HG03378 (cell line): Measurements from ENCODE around the gene MAP3K19.
"Not testable (repeated sequence)": the region's sequence is repeated elsewhere in the genome, so short reads cannot be mapped to it uniquely, and the experiment has no call there.

Experiments used
- ATAC-seq: cut with Tn5 transposase; IDR thresholded peaks from one replicate; pipeline ENCODE4 v1.9.1; 2021; ENCODE audit warnings: mild to moderate bottlenecking, moderate library complexity; ENCODE audit not compliant: unreplicated experiment

MAP3K19 gene, protein sequence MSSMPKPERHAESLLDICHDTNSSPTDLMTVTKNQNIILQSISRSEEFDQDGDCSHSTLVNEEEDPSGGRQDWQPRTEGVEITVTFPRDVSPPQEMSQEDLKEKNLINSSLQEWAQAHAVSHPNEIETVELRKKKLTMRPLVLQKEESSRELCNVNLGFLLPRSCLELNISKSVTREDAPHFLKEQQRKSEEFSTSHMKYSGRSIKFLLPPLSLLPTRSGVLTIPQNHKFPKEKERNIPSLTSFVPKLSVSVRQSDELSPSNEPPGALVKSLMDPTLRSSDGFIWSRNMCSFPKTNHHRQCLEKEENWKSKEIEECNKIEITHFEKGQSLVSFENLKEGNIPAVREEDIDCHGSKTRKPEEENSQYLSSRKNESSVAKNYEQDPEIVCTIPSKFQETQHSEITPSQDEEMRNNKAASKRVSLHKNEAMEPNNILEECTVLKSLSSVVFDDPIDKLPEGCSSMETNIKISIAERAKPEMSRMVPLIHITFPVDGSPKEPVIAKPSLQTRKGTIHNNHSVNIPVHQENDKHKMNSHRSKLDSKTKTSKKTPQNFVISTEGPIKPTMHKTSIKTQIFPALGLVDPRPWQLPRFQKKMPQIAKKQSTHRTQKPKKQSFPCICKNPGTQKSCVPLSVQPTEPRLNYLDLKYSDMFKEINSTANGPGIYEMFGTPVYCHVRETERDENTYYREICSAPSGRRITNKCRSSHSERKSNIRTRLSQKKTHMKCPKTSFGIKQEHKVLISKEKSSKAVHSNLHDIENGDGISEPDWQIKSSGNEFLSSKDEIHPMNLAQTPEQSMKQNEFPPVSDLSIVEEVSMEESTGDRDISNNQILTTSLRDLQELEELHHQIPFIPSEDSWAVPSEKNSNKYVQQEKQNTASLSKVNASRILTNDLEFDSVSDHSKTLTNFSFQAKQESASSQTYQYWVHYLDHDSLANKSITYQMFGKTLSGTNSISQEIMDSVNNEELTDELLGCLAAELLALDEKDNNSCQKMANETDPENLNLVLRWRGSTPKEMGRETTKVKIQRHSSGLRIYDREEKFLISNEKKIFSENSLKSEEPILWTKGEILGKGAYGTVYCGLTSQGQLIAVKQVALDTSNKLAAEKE (N-terminal part only)

DNA sequence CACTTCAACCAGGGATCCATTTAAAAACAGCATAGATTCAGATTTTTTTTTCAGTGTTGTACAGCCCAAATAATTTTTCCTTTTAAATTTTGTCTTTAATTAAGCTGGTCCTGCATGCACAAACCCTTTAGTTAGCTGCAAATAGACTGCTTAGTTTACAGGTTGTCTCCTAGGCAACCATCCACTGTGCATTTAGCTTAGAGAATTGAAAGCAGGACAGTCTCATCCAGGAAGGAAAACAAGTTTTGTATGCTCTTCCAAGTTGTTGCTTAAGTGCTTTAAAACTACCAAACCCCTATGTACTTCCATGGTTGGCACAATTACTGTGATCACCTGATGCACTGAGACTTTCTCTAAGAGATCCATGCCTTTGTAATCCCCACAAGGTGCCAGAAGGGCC, at the start of gene MAP3K19:
Gene MAP3K19, minus strand, starts transcription at position 148 of the 400 bp plus-strand sequence. CDS start 22,800 bp downstream, outside the sequence.
- ATAC-seq, result no peak

DNA sequence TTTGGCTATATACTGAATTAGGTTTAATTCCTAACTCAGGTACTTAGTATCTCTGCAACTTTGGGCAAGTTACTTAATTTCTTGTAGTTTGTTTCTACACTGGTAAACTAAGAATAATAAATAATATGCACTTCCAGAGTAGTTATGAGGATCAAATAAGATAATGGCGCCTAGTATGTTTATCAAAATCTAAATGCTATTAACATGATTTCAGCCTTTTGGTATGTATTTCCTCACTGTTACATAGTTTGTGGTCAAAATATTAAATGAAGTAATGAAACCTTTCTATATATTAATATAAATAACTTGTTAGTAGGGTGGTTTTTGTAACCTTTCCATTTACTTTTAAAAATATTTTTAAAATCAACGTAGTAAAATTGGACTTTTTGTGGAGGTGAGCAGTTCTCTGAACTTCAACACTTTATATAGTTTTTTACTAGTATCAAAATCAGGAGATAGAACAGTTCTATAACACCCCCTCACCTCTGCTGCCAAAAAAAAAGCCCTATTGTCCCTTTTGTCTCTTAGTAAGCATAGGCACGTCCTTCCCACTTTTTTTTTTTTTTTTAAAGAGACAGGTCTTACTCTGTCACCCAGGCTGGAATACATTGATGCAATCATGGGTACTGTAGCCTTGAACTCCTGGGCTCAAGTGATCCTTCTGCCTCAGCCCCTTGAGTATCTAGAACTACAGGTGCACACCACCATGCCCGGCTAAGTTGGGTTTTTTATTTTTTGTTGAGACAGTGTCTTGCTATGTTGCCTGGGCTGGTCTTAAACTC, 49.6 kb upstream of the MAP3K19 start:
- no peak for ATAC-seq

DNA sequence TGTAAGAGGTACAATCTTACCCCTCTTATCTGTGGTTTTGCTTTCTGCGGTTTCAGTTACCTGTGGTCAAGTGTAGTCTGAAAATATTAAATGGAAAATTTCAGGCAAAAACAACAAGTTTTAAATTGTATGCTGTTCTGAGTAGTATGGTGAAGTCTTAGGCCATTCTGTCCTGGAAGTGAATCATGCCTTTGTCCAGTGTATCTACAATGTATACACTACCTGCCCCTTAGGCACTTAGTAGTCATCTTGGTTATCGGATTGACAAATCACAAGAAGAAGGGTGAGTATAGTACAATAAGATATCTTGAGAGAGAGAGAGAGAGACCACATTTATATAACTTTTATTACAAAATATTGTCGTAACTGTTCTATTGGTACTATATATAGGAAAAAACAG, 48.3 kb upstream of the MAP3K19 start:
- no peak for ATAC-seq

DNA sequence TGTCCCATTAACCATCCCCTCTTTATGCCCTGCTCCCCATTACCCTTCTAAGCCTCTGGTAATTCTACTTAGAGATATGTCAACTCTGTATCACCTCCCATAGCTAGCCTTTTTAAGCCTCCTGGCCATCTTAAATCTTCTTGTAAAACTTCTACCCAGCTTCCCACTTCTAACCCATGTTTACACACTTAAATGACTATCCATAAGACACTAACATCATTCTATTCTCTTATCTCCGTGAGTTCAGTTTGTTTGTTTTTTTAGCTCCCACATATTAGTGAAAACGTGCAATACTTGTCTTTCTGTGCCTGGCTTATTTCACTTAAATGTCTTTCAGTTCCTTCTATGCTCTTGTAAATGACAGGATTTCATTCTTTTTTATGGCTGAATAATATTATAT, 47.3 kb upstream of the MAP3K19 start:
- no peak for ATAC-seq

DNA sequence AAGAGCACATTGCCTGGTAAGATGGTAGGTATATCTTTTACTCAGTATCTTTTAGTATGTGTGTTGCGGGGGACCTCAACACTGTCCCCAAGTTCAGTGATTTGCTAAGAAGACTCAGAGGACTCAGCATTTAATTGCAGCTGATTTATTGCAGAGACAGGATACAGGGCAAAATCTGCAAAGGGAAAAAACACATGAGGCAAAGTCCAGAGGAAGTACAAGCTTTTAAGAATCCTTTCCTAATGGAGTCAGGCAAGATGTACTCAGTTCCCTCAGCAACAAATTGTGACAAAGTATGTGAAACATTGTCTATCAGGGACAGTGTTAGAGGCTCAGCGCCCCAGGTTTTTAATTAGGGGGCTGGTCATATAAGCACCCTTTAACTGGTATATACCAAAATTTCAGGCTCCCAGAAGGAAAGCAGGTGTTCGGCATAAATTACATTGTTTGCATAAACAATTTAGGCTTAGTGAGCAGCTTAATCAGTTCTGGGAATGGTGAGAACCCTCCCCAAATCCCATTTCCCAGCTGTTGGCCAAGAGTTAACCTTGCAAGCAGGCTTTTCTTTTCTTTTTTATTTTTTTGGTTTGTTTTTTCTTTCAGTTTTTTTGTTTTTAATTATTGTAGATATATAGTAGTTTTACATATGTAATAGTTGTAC, 46.6 kb upstream of the MAP3K19 start:
- ATAC-seq, result no peak

DNA sequence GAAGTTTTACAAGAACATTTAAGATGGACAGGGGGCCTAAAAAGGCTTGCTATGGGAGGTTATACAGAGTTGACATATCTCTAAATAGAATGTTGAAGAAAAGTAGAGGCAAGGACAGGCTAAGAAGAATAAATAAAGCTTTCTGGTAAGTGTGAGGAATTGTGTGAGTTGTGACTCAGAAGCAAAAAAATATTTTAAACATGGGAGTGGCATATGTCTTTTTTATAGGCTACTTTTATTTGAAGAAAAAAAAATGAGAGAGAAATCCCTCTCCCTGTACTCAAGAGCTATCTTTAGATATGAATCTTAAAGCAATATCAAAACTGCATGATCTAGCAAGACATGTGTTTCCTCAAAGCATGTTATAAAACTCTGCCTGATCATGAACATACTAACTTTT, 45.9 kb upstream of the MAP3K19 start:
- no peak for ATAC-seq

DNA sequence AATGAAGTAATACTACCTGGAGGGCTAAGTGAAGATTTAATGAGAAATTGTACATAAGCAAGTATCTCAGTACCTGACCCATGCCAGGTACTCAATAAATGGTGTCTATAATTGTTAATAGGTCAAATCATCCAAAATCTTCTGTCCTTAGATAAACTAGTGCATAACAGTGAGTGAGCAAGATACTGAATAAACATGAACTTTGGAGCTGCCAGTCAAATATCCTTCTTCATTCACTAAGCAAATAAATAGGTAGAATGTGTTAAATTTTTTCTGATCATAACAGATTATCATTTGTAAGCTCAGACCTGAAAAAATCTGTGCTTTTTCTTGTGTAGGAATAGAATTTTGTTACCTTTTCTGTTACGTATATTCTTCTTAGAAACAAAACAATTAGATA, 44.4 kb upstream of the MAP3K19 start:
- no peak for ATAC-seq

DNA sequence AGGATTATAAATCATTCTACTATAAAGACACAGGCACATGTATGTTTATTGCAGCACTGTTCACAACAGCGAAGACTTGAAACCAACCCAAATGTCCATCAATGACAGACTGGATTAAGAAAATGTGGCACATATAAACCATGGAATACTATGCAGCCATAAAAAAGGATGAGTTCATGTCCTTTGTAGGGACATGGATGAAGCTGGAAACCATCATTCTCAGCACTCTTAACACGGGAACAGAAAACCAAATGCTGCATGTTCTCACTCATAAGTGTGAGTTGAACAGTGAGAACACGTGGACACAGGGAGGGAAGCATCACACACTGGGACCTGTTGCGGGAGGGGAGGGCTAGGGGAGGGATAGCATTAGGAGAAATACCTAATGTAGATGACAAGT, 42.4 kb upstream of the MAP3K19 start:
- ATAC-seq, result not testable (repeated sequence)

DNA sequence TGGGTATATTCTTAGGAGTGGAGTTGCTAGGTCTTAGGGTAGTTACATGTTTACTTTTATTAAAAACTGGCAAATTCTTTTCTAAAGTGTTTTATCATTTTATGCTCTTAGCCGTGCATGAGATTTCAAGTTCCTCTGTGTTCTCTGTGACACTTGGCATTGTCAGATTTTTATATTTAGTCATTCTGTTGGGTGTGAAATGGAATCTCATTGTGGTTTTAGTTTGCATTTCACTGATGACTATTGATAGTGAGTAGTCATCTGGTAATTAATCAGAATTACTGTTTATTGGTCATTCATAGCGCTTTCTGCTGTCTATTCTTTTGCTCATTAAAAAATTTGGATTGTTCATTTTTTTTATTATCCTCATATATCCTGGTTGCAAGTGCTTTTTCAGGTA, 39.0 kb upstream of the MAP3K19 start:
- no peak for ATAC-seq

DNA sequence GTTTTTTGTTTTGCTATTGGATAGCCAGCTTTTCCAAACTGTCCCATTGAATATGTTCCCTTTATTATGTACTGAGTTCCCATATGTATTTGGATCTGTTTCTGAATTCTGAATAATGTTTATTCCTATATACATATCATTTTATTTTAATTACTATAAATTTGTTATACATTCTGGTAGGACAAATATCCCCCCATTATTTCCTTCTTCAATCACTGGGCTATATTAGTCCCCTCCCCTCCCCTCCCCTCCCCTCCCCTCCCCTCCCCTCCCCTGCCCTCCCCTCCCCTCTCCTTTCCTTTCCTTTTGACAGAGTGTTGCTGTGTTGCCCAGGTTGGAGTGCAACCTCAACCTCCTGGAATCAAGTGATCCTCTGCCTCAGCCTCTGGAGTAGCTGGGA, 31.2 kb upstream of the MAP3K19 start:
- ATAC-seq, result no peak

DNA sequence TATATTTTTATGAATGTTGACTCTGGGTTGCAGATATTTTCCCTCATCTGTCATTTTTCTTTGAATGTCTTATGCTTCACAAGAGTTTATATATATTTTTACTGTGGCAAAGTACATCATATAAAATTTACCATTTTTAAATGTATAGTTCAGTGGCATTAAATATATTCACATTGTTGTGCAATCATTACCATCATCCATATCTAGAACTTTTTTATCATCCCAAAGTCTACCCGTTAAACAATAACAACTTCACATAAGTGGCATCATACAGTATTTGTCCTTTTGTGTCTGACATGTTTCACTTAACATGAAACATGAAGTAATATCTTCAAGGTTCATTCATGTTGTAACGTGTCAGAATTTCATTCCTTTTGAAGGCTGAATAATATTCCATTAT, 29.3 kb upstream of the MAP3K19 start:
- no peak for ATAC-seq

DNA sequence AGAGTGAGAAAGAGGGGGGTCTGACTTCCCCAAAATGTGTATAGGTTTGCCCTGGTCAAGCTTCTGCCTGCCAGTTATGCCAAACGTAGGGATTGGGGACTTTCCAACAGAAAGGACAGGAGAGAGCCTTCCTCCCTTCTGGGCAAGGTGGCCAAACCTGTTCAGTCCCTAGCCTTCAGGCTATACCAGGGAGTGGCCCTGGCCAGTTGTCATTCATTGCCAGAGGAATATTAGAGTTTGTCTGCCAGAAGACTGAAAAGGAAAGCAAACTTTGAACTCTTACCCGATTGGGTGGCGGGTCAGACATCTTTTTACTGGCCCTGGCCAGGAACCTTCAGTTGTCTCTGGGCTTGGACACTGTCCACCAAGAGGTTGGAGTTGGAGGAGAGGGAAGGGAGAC, 27.0 kb upstream of the MAP3K19 start:
- ATAC-seq, result no peak

DNA sequence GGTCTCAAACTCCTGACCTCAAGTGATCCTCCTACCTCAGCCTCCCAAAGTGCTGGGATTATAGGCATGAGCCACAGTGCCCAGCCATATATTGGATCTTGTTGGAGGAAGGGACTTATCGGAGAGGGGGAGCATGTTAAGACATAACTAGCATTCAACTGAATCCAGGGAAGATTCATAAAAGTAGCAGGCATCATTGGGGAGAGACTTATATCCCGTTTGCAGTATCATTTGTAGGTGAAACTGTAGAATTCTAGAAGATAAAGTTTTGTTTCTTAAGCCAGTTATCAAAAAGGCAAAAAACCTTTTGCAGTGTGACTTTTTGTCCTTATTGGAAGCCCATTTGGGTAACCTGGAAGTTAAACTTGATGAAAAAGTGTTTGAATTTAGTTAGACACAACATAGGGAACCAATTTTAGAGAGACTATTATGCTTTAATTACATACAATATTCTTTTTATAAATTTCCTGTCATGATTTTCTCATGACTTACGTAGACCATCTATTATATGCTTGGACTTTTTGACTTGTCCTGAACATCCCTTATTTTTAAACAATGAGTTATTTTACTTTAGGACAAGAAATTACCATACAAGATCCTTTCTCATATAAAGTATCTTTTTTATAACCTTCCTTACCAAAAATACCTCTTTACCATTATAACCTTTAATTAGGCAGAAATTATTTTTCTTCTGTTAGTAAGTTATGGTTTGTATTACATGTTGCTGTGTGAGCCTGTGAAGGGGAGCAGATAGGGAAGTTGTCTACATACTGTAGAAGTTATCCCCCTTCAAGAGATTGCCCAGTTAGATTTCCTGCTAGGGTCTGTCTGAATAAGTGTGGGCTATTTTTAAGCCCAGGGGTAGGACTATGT, 25.1 kb upstream of the MAP3K19 start:
- ATAC-seq, result no peak

DNA sequence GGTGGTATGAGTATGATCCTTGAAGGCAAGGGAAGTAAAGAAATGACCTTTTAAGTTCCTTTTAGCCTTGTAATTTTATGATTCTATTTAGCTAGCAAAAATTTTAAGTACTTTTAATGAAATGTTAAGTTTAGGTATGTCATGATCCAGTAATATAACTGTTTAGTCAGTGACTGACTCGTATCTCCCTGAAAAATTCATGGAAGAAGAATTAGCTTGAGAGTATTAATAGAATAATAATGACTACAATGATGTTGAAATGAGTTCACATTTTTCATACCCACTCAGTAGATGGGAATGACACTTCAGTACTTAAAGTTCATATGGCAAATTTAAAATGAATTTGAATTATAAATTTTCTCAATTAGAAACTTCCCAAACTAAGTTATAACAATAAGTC, 19.5 kb upstream of the MAP3K19 start:
- ATAC-seq, result no peak

DNA sequence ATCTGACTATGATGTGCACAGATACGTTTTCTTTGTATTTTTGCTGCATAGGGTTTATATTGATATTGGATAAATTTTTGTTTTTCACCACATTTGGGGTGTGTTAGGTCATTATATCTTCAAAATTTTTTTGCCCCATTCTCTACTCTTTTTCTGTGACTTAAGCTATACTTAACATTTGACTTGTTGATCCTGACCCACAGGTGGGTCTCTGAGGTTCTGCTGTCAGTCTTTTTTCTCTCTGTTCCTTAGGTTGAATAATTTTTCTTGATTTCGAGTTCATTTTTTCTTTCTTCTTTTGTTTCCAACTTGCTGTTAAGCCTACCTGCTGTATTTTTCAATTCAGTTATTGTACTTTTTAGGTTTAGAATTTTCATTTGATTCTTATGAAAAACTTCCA, 16.9 kb upstream of the MAP3K19 start:
- ATAC-seq, result no peak

DNA sequence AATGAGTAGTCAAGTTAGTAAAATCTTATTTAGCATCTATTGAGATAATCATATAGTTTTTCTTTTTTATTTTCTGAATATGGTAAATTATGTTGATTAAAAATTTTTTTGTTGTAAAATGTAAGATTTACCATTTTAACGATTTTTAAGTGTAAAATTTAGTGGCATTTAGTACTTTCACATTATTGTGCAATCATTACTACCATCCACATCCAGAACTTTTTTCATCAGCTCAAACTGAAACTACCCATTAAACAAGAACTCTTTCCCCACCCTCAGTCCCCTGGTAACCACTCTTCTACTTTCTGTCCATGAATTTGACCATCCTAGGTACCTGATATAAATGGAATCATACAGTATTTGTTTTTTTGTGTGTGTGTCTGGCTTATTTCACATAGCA, 16.0 kb upstream of the MAP3K19 start:
- no peak for ATAC-seq

DNA sequence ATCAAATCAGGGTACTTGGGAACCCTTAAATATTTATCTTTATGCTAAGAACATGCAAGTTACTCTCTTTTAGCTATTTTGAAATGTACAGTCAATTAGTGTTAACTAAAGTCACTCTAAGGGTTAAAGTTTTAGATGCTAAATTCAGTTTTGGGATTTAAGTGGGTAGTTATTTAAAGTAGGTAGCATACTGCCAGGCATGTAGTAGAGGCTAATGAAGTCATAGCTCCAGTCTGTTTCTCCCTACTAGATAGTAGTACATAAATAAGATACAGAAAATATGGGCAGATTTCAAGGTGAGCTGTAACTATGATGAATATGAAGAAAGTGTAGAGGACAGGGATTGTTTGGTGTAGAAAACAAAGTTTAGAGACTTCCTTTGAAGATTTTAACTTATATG, 12.3 kb upstream of the MAP3K19 start:
- ATAC-seq, result no peak

DNA sequence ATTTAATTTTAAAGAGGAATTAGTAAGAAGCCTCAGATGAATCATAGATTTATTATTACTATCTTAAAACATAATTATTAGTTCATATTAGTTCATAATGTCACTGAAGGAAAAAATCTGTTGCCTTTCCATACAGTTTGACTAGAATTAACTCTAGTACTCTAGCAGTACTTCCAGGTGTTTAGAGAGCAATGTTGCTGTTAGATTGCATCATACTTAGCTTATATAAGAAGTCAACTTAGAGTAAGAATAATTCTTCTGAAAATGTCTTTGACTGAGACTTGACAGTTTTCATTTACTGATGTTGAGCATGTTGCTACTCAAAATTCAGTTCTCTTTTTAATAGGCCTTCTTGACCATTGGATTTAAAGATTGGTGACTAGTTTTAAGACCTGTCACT, 9.5 kb upstream of the MAP3K19 start:
- ATAC-seq, result no peak

DNA sequence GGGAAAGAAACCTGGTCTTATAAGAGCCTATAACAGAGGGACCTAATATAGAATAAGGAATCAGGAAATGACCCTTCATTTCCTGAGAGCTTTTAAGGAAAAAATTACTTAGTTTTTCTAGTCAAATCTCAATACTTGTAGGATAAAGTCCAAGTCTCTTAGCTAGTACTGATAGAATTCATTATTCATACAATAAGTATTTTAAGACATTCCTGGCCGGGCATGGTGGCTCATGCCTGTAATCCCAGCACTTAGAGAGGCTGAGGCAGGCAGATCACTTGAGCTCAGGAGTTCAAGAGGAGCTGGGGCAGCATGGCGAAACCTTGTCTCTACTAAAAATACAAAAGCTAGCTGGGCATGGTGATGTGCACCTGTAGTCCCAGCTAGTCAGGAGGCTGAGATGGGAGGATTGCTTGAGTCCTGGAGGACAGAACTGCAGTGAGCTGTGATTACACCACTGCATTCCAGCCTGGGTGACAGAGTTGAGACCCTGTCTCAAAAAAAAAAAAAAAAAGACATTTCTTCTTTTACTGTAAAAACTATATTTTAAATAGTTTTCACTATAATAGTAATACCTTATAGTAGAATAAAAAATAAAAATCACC, 8.0 kb upstream of the MAP3K19 start:
- no peak for ATAC-seq
